IPS DF 6.9 (cell line): ENCODE measurements around the gene CLSTN1.

ENCODE experiments used
- DNase-seq: peaks from one replicate; pipeline ENCODE4 v3.0.0-alpha.2; 2013; ENCODE audit warnings: low read depth, low spot score
- H3K27ac ChIP-seq: one replicate; pipeline ENCODE4 v1.5.1; 2013; ENCODE audit warnings: low read length, control low read depth
- H3K27me3 ChIP-seq: 2 replicates; pipeline ENCODE4 v1.6.1; 2013; ENCODE audit warnings: mild to moderate bottlenecking, low read length; ENCODE audit not compliant: control insufficient read depth, insufficient read depth
- H3K36me3 ChIP-seq: 2 replicates; pipeline ENCODE4 v1.6.1; 2013; ENCODE audit warnings: low read length; ENCODE audit not compliant: control insufficient read depth, insufficient read depth
- H3K4me1 ChIP-seq: 2 replicates; pipeline ENCODE4 v1.6.1; 2013; ENCODE audit warnings: low read length; ENCODE audit not compliant: control insufficient read depth, insufficient read depth
- H3K4me3 ChIP-seq: 2 replicates; pipeline ENCODE4 v1.5.1; 2013; ENCODE audit warnings: mild to moderate bottlenecking, low read length
- H3K9me3 ChIP-seq: 2 replicates; pipeline ENCODE4 v1.6.1; 2013; ENCODE audit warnings: low read length, inconsistent platforms; ENCODE audit not compliant: control insufficient read depth, insufficient read depth
- WGBS: extraction: QIAGEN DNeasy Blood & Tissue Kit; methylation state at CpG from one replicate; pipeline ENCODE4 v1.1.7; 2013; ENCODE audit warnings: mixed read lengths, missing lambda C conversion rate; ENCODE audit not compliant: insufficient read length, insufficient coverage; 5-methylcytosine and 5-hydroxymethylcytosine counted together

CLSTN1 gene

GRCh38 chr1:9866836-9867235 lies 43.1 kb upstream of the CLSTN1 start:
- no peaks in the 10 kb centered on the region for H3K27me3 ChIP-seq
- no peak overlapping the region for H3K27ac ChIP-seq
- no peak for DNase-seq
- no peaks in the 10 kb centered on the region; the same call in 1 of the 2 replicates for H3K36me3 ChIP-seq
- H3K9me3 ChIP-seq = no peaks in the 10 kb centered on the region
- no peak overlapping the region for H3K4me3 ChIP-seq
- no peaks in the 10 kb centered on the region; the same call in 1 of the 2 replicates for H3K4me1 ChIP-seq
- WGBS = no CpG with 5 or more reads among the region's 6 CpGs

GRCh38 chr1:9865724-9866123 lies 42.0 kb upstream of the CLSTN1 start:
- Histone ChIP-seq H3K27me3 (no peaks in the 10 kb centered on the region), H3K36me3 (no peaks in the 10 kb centered on the region), H3K4me1 (no peaks in the 10 kb centered on the region; the same call in 1 of the 2 replicates), H3K27ac (no peak overlapping the region), H3K4me3 (no peak overlapping the region), H3K9me3 (no peaks in the 10 kb centered on the region)
- DNase-seq = no peak
- no CpG with 5 or more reads among the region's 2 CpGs for WGBS

DNA sequence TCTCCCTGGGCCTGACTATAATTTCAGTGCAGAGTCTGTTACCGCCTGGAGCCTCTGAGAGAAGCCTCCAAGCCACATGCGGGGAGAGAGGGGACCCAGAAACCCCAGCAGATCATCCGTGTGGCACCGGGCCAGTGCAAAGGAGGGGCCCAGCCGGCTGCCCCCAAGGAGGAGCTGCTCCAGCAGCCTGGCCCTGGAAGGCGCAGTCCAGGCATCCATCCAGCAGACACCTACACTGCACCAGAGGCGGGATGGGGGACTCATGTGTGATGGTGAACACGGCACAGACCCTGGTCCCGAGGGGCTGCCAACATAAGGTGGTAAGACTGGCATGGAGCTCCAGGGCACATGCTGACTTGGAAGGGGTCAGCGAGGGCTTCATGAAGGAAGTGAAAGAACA lies 39.6 kb upstream of the CLSTN1 start:
- Histone ChIP-seq H3K4me3 (no peak overlapping the region), H3K36me3 (no peaks in the 10 kb centered on the region), H3K27ac (no peak overlapping the region), H3K9me3 (no peaks in the 10 kb centered on the region), H3K27me3 (no peaks in the 10 kb centered on the region), H3K4me1 (peaks cover 4% of the 10 kb centered on the region)
- DNase-seq = no peak
- no CpG with 5 or more reads among the region's 10 CpGs for WGBS

GRCh38 chr1:9861360-9861759 lies 37.6 kb upstream of the CLSTN1 start:
- no peak for DNase-seq
- Histone ChIP-seq H3K27me3 (no peaks in the 10 kb centered on the region), H3K27ac (no peak overlapping the region), H3K4me3 (no peak overlapping the region), H3K9me3 (no peaks in the 10 kb centered on the region), H3K4me1 (peaks cover 4% of the 10 kb centered on the region), H3K36me3 (no peaks in the 10 kb centered on the region)
- WGBS = no CpG with 5 or more reads among the region's 8 CpGs

DNA sequence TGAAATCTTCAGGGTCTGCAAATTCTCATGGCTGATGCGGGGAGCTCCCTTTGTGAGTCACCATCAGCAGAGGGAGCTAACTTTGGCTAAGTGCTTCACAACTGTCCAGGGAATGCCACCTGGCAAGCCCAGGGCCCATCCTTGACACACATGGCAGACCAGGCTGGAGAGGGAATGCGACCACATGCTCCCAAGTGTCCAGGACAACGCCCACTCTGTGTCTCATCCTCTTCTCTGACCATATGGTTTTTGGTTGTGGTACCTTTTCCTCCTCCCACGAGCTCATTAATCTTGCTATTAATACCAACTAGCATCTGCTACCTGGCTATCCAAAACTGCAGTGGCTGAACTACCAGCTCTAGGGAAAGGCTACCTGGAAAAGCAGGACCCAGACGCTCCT lies 37.1 kb upstream of the CLSTN1 start:
- DNase-seq = no peak
- WGBS = no CpG with 5 or more reads among the region's 5 CpGs
- no peak overlapping the region for H3K4me3 ChIP-seq
- H3K36me3 ChIP-seq = no peaks in the 10 kb centered on the region
- no peak overlapping the region for H3K27ac ChIP-seq
- H3K9me3 ChIP-seq = no peaks in the 10 kb centered on the region
- H3K27me3 ChIP-seq = no peaks in the 10 kb centered on the region
- peaks cover 4% of the 10 kb centered on the region for H3K4me1 ChIP-seq

DNA sequence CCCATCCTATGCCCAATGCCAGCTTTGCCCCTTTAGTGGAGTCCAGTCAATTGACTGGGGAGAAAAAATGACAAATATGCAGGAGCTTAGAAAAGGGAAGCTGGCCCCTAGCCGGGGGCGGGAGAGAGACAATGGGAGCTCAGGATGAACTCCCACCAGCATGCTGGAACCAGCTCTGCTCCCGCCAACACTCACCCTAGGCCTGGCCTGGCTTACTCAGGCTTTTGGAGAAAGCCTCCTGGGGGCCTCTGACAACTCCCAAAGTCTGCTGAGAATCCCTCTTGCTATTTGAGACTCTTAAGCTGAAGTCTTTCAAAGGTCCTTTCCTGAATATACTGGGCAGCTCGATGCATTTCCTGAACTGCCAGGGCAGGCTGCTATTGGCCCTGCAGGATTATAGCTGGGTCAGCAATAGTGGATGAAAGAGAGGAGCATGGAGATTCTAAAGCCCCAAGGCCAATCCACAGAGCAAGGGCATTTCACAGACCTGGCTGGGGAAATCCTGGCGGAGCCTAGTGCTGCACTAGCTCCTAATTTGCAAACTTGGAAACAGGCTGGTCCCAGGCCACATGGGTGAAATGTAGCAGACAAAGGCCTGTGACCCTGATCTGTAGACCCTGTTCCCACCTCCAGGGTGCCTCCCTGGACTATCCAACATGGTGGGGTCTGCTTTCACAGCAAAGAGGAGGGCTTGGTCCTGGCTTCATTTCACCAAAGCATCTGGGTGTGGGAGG lies 35.7 kb upstream of the CLSTN1 start:
- no peak overlapping the region for H3K4me3 ChIP-seq
- H3K36me3 ChIP-seq = no peaks in the 10 kb centered on the region
- H3K27ac ChIP-seq = no peak overlapping the region
- no peaks in the 10 kb centered on the region for H3K9me3 ChIP-seq
- no peak for DNase-seq
- H3K27me3 ChIP-seq = no peaks in the 10 kb centered on the region
- peaks cover 4% of the 10 kb centered on the region; the same call in 1 of the 2 replicates for H3K4me1 ChIP-seq
- no CpG with 5 or more reads among the region's 5 CpGs for WGBS

DNA sequence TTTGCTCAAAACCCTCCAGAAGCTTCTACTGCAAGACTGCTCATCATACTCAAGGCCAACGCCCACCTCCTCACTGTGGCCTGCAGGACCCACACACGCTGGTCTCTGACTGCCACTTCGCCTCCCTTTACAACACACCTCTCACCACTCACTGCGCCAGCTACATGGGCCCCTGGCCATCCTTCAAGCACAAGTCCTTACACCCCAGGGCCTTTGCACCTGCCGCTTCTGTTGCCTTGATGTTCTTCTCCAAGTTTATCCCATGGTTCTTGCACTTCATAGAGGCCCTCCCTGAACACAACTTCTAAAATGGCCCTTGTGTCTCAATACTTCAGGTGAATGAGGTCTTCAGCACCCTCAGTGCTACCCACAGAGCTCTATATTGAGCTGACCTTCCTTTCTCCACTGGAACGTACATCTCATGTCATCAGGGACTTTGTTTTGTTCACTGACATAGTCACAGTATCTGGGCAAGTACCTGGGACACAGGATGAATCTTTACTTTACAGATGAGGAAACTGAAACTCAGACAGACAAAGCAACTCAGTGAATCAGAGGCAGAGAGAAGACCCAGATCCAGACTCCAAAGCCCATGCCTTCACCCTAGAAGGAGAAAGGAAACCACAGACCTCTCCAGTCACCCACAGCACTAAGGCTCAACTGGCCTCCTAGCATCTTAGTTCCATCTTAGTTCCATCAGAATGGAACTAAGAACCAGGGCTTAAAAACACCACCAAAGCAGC lies 34.7 kb upstream of the CLSTN1 start:
- Histone ChIP-seq H3K4me3 (no peak overlapping the region), H3K36me3 (no peaks in the 10 kb centered on the region), H3K9me3 (no peaks in the 10 kb centered on the region), H3K27me3 (no peaks in the 10 kb centered on the region), H3K27ac (no peak overlapping the region), H3K4me1 (peaks cover 4% of the 10 kb centered on the region; the same call in 1 of the 2 replicates)
- DNase-seq = no peak
- no CpG with 5 or more reads among the region's 6 CpGs for WGBS

DNA sequence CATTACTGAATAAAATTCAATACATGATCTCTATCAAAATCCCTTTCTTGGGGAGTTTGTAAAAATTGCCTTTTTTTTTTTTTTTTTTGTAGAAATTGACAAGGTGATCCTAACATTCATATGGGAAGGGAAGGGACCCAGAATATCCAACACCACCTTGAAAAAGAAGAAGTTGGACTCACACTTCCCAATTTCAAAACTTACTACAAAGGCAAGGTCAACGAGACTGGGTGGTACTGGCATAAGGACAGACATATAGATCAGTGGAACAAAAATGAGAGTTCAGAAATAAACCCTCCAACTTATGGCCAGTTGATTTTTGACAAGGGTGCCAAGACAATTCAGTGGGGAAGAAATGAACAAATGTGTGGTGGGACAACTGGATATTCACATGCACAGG lies 31.4 kb upstream of the CLSTN1 start:
- peaks cover 6% of the 10 kb centered on the region for H3K4me1 ChIP-seq
- H3K27me3 ChIP-seq = no peaks in the 10 kb centered on the region
- H3K36me3 ChIP-seq = no peaks in the 10 kb centered on the region
- H3K4me3 ChIP-seq = no peak overlapping the region
- DNase-seq = no peak
- H3K27ac ChIP-seq = no peak overlapping the region
- WGBS = no CpG with 5 or more reads among the region's 1 CpG
- H3K9me3 ChIP-seq = no peaks in the 10 kb centered on the region

DNA sequence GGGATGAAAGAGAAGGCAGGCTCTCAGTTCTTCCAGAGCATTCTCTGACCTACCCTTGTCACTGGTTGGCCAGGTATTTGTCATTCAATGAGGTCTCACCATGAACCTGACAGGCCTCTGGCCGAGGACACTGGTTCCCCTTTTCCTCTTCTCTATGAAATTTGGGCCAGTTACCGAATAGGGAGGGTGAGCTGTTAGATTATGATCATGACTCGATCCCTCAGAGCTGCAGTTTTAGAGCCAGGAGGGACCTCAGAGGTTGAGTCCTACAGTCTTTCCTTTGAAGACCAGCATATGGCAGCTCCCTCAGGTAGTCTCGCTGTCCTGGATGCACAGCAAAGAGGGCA lies 29.5 kb upstream of the CLSTN1 start:
- H3K4me3 ChIP-seq = no peak overlapping the region
- peaks cover 2% of the 10 kb centered on the region for H3K4me1 ChIP-seq
- no CpG with 5 or more reads among the region's 4 CpGs for WGBS
- no peak overlapping the region for H3K27ac ChIP-seq
- H3K27me3 ChIP-seq = no peaks in the 10 kb centered on the region
- no peaks in the 10 kb centered on the region for H3K9me3 ChIP-seq
- no peak for DNase-seq
- H3K36me3 ChIP-seq = no peaks in the 10 kb centered on the region

DNA sequence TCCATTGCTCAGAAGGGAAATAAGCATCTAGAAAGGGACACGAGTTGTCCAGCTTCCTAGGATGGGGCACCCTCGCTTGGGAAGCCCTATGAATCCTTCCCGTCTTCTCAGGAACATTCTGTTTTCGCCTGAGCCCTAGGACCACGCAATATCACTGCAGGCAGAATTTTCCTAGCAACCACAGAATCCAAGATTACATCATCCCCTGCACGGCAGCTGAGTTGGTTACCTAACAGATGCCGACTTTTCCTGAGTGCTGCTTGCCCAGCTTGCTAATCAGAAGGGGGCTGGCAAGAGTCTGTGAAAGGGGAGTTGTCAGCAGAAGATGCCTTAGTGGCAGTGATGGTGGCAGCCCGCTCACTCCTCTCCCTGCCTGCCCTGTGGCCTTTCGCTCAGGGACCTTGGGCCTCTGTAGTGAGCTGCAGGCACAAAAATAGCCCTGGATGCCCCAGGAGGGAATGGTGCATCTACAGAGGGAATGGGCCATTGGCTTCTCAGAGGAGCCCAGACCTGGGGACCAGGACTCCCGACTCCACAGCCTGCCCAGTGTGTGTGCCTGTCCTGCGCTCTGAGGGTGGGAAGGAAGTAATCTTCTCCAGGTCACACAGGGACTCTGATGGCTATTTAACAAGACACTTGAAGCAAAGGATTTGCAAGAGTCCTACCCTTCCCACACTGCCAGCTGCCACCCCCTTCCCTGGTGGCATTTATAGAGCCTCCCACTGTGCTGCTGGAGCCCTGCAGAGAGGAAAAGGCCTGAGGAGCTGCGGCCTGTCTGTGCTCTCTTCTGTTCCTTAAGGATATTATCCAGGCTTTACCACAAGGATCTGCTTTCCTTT lies 28.9 kb upstream of the CLSTN1 start:
- peaks cover 2% of the 10 kb centered on the region for H3K4me1 ChIP-seq
- no peak overlapping the region for H3K27ac ChIP-seq
- H3K4me3 ChIP-seq = no peak overlapping the region
- no peaks in the 10 kb centered on the region for H3K36me3 ChIP-seq
- no peaks in the 10 kb centered on the region for H3K27me3 ChIP-seq
- WGBS = no CpG with 5 or more reads among the region's 12 CpGs
- no peaks in the 10 kb centered on the region for H3K9me3 ChIP-seq
- no peak for DNase-seq
